ENCODE measurements around the gene WDR55. TPM values are rescaled to one million over a fixed set of nuclear protein-coding genes. Genes with fewer than 3 reads are reported as not detected.

Gene WDR55
- polyA plus RNA-seq, 1 donor (not counting 4 experiments of a cell fraction or from before 2014, with no cell fraction given), result 21.6 TPM

GRCh38 chr5:140639148-140639981, 25.3 kb upstream of the WDR55 start, which contains the start of gene TMCO6:
TMCO6 (plus strand) TSS chr5:140639451; CDS start chr5:140639528, 77 bp downstream.
- Histone ChIP-seq H2AFZ (ENCODE audit: control insufficient read depth, low read length) (peak within 1 kb of the TSS; percentile 91), H3K9me1 (ENCODE audit: control insufficient read depth, extremely low read depth, insufficient read depth, low read length) (no peaks in the 10 kb centered on the region), H3K4me2 (ENCODE audit: control insufficient read depth, extremely low read depth, insufficient read depth, low read depth, low read length) (peak within 1 kb of the TSS; percentile 91), H3K9ac (ENCODE audit: control insufficient read depth, extremely low read depth, insufficient read depth, low read length) (peak within 1 kb of the TSS; percentile 86), H3K4me1 (ENCODE audit: control insufficient read depth, extremely low read depth, insufficient read depth, low read length) (peaks cover 8% of the 10 kb centered on the region), H3K4me3 (ENCODE audit: control insufficient read depth in 2 of 3, extremely low read depth in 1 of 3, insufficient read depth in 2 of 3, low read depth in 1 of 3, low read length in 3 of 3) (peak within 1 kb of the TSS; percentile 69 to 82 (median 80)), H4K20me1 (ENCODE audit: control insufficient read depth, extremely low read depth, insufficient read depth, low read length) (no peaks in the 10 kb centered on the region), H3K36me3 (ENCODE audit: control insufficient read depth in 2 of 2, extremely low read depth in 1 of 2, insufficient read depth in 2 of 2, low read length in 2 of 2) (peaks cover 5 to 7% of the 10 kb centered on the region in 2 experiments), H3K9me3 (ENCODE audit: control insufficient read depth, low read depth, low read length) (no peaks in the 10 kb centered on the region), H3K27me3 (ENCODE audit: control insufficient read depth, extremely low read depth, insufficient read depth, low read length) (no peaks in the 10 kb centered on the region), H3K79me2 (ENCODE audit: control insufficient read depth, insufficient read depth, low read length) (peaks cover 6% of the 10 kb centered on the region), H3K27ac (ENCODE audit: control insufficient read depth, insufficient read depth, low read length) (peak within 1 kb of the TSS; percentile 68)
- TF ChIP-seq, protein P1, sequence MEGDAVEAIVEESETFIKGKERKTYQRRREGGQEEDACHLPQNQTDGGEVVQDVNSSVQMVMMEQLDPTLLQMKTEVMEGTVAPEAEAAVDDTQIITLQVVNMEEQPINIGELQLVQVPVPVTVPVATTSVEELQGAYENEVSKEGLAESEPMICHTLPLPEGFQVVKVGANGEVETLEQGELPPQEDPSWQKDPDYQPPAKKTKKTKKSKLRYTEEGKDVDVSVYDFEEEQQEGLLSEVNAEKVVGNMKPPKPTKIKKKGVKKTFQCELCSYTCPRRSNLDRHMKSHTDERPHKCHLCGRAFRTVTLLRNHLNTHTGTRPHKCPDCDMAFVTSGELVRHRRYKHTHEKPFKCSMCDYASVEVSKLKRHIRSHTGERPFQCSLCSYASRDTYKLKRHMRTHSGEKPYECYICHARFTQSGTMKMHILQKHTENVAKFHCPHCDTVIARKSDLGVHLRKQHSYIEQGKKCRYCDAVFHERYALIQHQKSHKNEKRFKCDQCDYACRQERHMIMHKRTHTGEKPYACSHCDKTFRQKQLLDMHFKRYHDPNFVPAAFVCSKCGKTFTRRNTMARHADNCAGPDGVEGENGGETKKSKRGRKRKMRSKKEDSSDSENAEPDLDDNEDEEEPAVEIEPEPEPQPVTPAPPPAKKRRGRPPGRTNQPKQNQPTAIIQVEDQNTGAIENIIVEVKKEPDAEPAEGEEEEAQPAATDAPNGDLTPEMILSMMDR (optimal IDR thresholded peaks at IDR 0.05 in 1 of 3, IDR thresholded peaks at IDR 0.05 in 1 of 3, conservative IDR thresholded peaks at IDR 0.05 in 1 of 3; ENCODE audit: extremely low read depth in 1 of 3, insufficient read depth in 2 of 3, low read length in 3 of 3), result peak; percentile 56 to 73 (median 72)
- no peak for TF ChIP-seq EZH2 (IDR thresholded peaks at IDR 0.05; ENCODE audit: low read length)
- dilution Hi-C loops (cut with MboI; ENCODE audit: extremely low pct_ligation_motif_present, low sequenced_read_pairs), result no loop called here
- peak; percentile 44 for DNase-seq (ENCODE audit: low read depth, low spot score)
- no peak for FAIRE-seq

- DNase-seq (ENCODE audit: low read depth, low spot score) (no peak), FAIRE-seq (no peak)
- H3K4me1 ChIP-seq (ENCODE audit: control insufficient read depth, extremely low read depth, insufficient read depth, low read length), result peaks cover 12% of the 10 kb centered on the region
- H3K36me3 ChIP-seq (ENCODE audit: control insufficient read depth in 2 of 2, extremely low read depth in 1 of 2, insufficient read depth in 2 of 2, low read length in 2 of 2), result peaks cover 10 to 17% of the 10 kb centered on the region in 2 experiments
- H3K9ac ChIP-seq (ENCODE audit: control insufficient read depth, extremely low read depth, insufficient read depth, low read length), result no peak overlapping the region
- H3K79me2 ChIP-seq (ENCODE audit: control insufficient read depth, insufficient read depth, low read length), result peaks cover 17% of the 10 kb centered on the region
- no peak overlapping the region for H3K4me2 ChIP-seq (ENCODE audit: control insufficient read depth, extremely low read depth, insufficient read depth, low read depth, low read length)
- H3K27me3 ChIP-seq (ENCODE audit: control insufficient read depth, extremely low read depth, insufficient read depth, low read length), result no peaks in the 10 kb centered on the region
- H3K27ac ChIP-seq (ENCODE audit: control insufficient read depth, insufficient read depth, low read length), result no peak overlapping the region
- H4K20me1 ChIP-seq (ENCODE audit: control insufficient read depth, extremely low read depth, insufficient read depth, low read length), result no peaks in the 10 kb centered on the region
- no peak for TF ChIP-seq EZH2 (IDR thresholded peaks at IDR 0.05; ENCODE audit: low read length)
- TF ChIP-seq, protein P1 (optimal IDR thresholded peaks at IDR 0.05 in 1 of 3, IDR thresholded peaks at IDR 0.05 in 1 of 3, conservative IDR thresholded peaks at IDR 0.05 in 1 of 3; ENCODE audit: extremely low read depth in 1 of 3, insufficient read depth in 2 of 3, low read length in 3 of 3), result no peak
- H3K9me1 ChIP-seq (ENCODE audit: control insufficient read depth, extremely low read depth, insufficient read depth, low read length), result no peaks in the 10 kb centered on the region
- dilution Hi-C loops (cut with MboI; ENCODE audit: extremely low pct_ligation_motif_present, low sequenced_read_pairs), result no loop called here
- no peak overlapping the region for H2AFZ ChIP-seq (ENCODE audit: control insufficient read depth, low read length)
- H3K4me3 ChIP-seq (ENCODE audit: control insufficient read depth in 2 of 3, extremely low read depth in 1 of 3, insufficient read depth in 2 of 3, low read depth in 1 of 3, low read length in 3 of 3), result no peak overlapping the region
- no peaks in the 10 kb centered on the region for H3K9me3 ChIP-seq (ENCODE audit: control insufficient read depth, low read depth, low read length)
These were observed 23.0 kb upstream of the WDR55 start for GRCh38 chr5:140641716-140642115.
